ENCODE measurements around the gene COLEC11. TPM values are rescaled to one million over a fixed set of nuclear protein-coding genes. Genes with fewer than 3 reads are reported as not detected.
"Not testable (repeated sequence)": the region's sequence is repeated elsewhere in the genome, so short reads cannot be mapped to it uniquely, and the experiment has no call there.

The COLEC11 gene
- polyA plus RNA-seq, 4 donors, result 1.0 to 4.5 (median 2.3) TPM

- DNase-seq (ENCODE audit: low read depth in 4 of 4, low spot score in 2 of 4), result not testable (repeated sequence)
Observed at GRCh38 chr2:3619661-3620060, 24.7 kb downstream of the COLEC11 start.

GRCh38 chr2:3620834-3621233, 25.9 kb downstream of the COLEC11 start:
- no peak for DNase-seq (ENCODE audit: low read depth in 4 of 4, low spot score in 2 of 4)

GRCh38 chr2:3622967-3623366, 28.1 kb downstream of the COLEC11 start:
- no peak for DNase-seq (ENCODE audit: low read depth in 4 of 4, low spot score in 2 of 4)

- DNase-seq (ENCODE audit: low read depth in 4 of 4, low spot score in 2 of 4), result no peak
Observed at GRCh38 chr2:3624059-3624794, 29.3 kb downstream of the COLEC11 start.

GRCh38 chr2:3625186-3625585, 30.3 kb downstream of the COLEC11 start:
- DNase-seq (ENCODE audit: low read depth in 4 of 4, low spot score in 2 of 4), result no peak

GRCh38 chr2:3626118-3626811, 31.4 kb downstream of the COLEC11 start:
- peak in 1 of 4 donors; percentile 35 for DNase-seq (ENCODE audit: low read depth in 4 of 4, low spot score in 2 of 4)

- DNase-seq (ENCODE audit: low read depth in 4 of 4, low spot score in 2 of 4), result no peak
Observed at GRCh38 chr2:3626812-3627499, 32.0 kb downstream of the COLEC11 start.

GRCh38 chr2:3627500-3628100, 32.7 kb downstream of the COLEC11 start:
- DNase-seq (ENCODE audit: low read depth in 4 of 4, low spot score in 2 of 4), result no peak

GRCh38 chr2:3628241-3628679, 33.3 kb downstream of the COLEC11 start:
- no peak for DNase-seq (ENCODE audit: low read depth in 4 of 4, low spot score in 2 of 4)

GRCh38 chr2:3628800-3629199, 33.9 kb downstream of the COLEC11 start:
- no peak for DNase-seq (ENCODE audit: low read depth in 4 of 4, low spot score in 2 of 4)

GRCh38 chr2:3630631-3631030, 35.7 kb downstream of the COLEC11 start:
- no peak for DNase-seq (ENCODE audit: low read depth in 4 of 4, low spot score in 2 of 4)

GRCh38 chr2:3631161-3631850, 36.4 kb downstream of the COLEC11 start:
- DNase-seq (ENCODE audit: low read depth in 4 of 4, low spot score in 2 of 4), result no peak

GRCh38 chr2:3631851-3632659, 37.1 kb downstream of the COLEC11 start:
- no peak for DNase-seq (ENCODE audit: low read depth in 4 of 4, low spot score in 2 of 4)

- no peak for DNase-seq (ENCODE audit: low read depth in 4 of 4, low spot score in 2 of 4)
Observed at GRCh38 chr2:3633089-3633981, 38.4 kb downstream of the COLEC11 start.

GRCh38 chr2:3633982-3634595, 39.2 kb downstream of the COLEC11 start:
- no peak for DNase-seq (ENCODE audit: low read depth in 4 of 4, low spot score in 2 of 4)

- no peak for DNase-seq (ENCODE audit: low read depth in 4 of 4, low spot score in 2 of 4)
Observed at GRCh38 chr2:3634596-3635121, 39.7 kb downstream of the COLEC11 start.

- DNase-seq (ENCODE audit: low read depth in 4 of 4, low spot score in 2 of 4), result no peak
Observed at GRCh38 chr2:3635171-3635974, 40.5 kb downstream of the COLEC11 start.
